HepG2 (cell line): ENCODE measurements around the gene ZBTB46. TPM values are rescaled to one million over a fixed set of nuclear protein-coding genes. Genes with fewer than 3 reads are reported as not detected.

Experiments used
- BRD4 ChIP-seq: sonication (generic); formaldehyde crosslinking; IDR thresholded peaks from 2 replicates; pipeline ENCODE4 v1.4.0; 2020; ENCODE audit warnings: missing genetic modification reagents
- GATAD2A ChIP-seq: IDR thresholded peaks from 2 replicates; pipeline ENCODE4 v1.6.1; 2016
- GRHL1 ChIP-seq: sonication (generic); formaldehyde crosslinking; conservative IDR thresholded peaks from 2 replicates; pipeline ENCODE4 v1.8.0; 2022; ENCODE audit warnings: missing genetic modification reagents
- HNRNPL ChIP-seq: fragments of 200-400 bp; formaldehyde crosslinking; IDR thresholded peaks from 2 replicates; pipeline ENCODE4 v1.6.1; 2017; ENCODE audit warnings: mild to moderate bottlenecking, low read depth, low read length
- KLF13 ChIP-seq: sonication (generic); formaldehyde crosslinking; IDR thresholded peaks from 2 replicates; pipeline ENCODE4 v1.4.0; 2020; ENCODE audit warnings: mild to moderate bottlenecking, missing genetic modification reagents
- MYC ChIP-seq: sonication (generic); formaldehyde crosslinking; IDR thresholded peaks from 2 replicates; pipeline ENCODE4 v1.9.0; 2021; ENCODE audit warnings: missing genetic modification reagents, borderline replicate concordance
- PAWR ChIP-seq: sonication (generic); formaldehyde crosslinking; IDR thresholded peaks from 2 replicates; pipeline ENCODE4 v1.4.0; 2020; ENCODE audit warnings: missing genetic modification reagents, mild to moderate bottlenecking, borderline replicate concordance
- SMAD1 ChIP-seq: sonication (generic); formaldehyde crosslinking; IDR thresholded peaks from 2 replicates; pipeline ENCODE4 v1.4.0; 2020; ENCODE audit warnings: missing genetic modification reagents, low read depth, mild to moderate bottlenecking, borderline replicate concordance
- SRSF4 ChIP-seq: fragments of 200-400 bp; formaldehyde crosslinking; IDR thresholded peaks from one replicate; pipeline ENCODE4 v1.6.1; 2018; ENCODE audit warnings: mild to moderate bottlenecking, low read depth, low read length, moderate library complexity; ENCODE audit not compliant: poor library complexity, severe bottlenecking
- SUZ12 ChIP-seq: fragments of 150-350 bp; IDR thresholded peaks from 2 replicates; pipeline ENCODE4 v1.6.1; 2014; ENCODE audit warnings: low read depth, low read length
- ZFP36L1 ChIP-seq: sonication (generic); formaldehyde crosslinking; IDR thresholded peaks from 2 replicates; pipeline ENCODE4 v1.8.0; 2022; ENCODE audit warnings: mild to moderate bottlenecking, missing genetic modification reagents, moderate library complexity
- ZFP41 ChIP-seq: sonication (generic); formaldehyde crosslinking; IDR thresholded peaks from 2 replicates; pipeline ENCODE4 v1.4.0; 2020; ENCODE audit warnings: mild to moderate bottlenecking, missing genetic modification reagents, borderline replicate concordance
- ZMYM2 ChIP-seq: sonication (generic); formaldehyde crosslinking; IDR thresholded peaks from 2 replicates; pipeline ENCODE4 v1.8.0; 2022; ENCODE audit warnings: mild to moderate bottlenecking, missing genetic modification reagents
- polyA plus RNA-seq, 8 experiments: library from polyadenylated mRNA; depleted of rRNA in 3 of 8; stranded (reverse) in 7 of 8; unstranded in 1 of 8; fragments of >200 nt; fragmentation: Illumina TruSeq in 4 of 8; extraction: Trizol in 4 of 8; gene quantifications; 2 replicates each; pipeline versions ENCODE4 v1.2.1 to v1.2.3, GENCODE V29; 2011 to 2016; ENCODE audit warnings: low read depth in 4 of 8, missing spikeins in 1 of 8, mixed read lengths in 1 of 8; ENCODE audit not compliant: insufficient read depth in 1 of 8
- total RNA-seq, 5 experiments: library from RNA; depleted of rRNA; stranded (reverse); fragments of >200 nt; fragmentation: Illumina TruSeq; extraction: Trizol; gene quantifications; 2 replicates each; pipeline ENCODE4 v1.2.3, GENCODE V29; 2016; ENCODE audit warnings: low read depth in 1 of 5
- TF ChIP-seq, protein P1 (sequence below): sonication (generic); formaldehyde crosslinking; IDR thresholded peaks from 2 replicates; pipeline ENCODE4 v1.9.0; 2021; ENCODE audit warnings: missing genetic modification reagents, borderline replicate concordance
- TF ChIP-seq, protein P2 (sequence below): sonication (generic); formaldehyde crosslinking; IDR thresholded peaks from 2 replicates; pipeline ENCODE4 v1.5.0; 2020; ENCODE audit warnings: missing genetic modification reagents
- TF ChIP-seq, protein P3 (sequence below): sonication (generic); formaldehyde crosslinking; IDR thresholded peaks from 2 replicates; pipeline ENCODE4 v1.4.0; 2020; ENCODE audit warnings: missing genetic modification reagents, mild to moderate bottlenecking, borderline replicate concordance
- TF ChIP-seq, protein P4 (sequence below): sonication (generic); formaldehyde crosslinking; IDR thresholded peaks from 2 replicates; pipeline ENCODE4 v1.9.0; 2021; ENCODE audit warnings: missing genetic modification reagents, borderline replicate concordance

The ZBTB46 gene
- total and polyA plus RNA-seq, 2 of the 13 experiments (the other 11 are each of a cell fraction or from before 2014, with no cell fraction given): 1.6 to 13.5 TPM

GRCh38 chr20:63858393-63859165 is 27.5 kb upstream of the ZBTB46 start (continued):
- TF ChIP-seq, protein P1, sequence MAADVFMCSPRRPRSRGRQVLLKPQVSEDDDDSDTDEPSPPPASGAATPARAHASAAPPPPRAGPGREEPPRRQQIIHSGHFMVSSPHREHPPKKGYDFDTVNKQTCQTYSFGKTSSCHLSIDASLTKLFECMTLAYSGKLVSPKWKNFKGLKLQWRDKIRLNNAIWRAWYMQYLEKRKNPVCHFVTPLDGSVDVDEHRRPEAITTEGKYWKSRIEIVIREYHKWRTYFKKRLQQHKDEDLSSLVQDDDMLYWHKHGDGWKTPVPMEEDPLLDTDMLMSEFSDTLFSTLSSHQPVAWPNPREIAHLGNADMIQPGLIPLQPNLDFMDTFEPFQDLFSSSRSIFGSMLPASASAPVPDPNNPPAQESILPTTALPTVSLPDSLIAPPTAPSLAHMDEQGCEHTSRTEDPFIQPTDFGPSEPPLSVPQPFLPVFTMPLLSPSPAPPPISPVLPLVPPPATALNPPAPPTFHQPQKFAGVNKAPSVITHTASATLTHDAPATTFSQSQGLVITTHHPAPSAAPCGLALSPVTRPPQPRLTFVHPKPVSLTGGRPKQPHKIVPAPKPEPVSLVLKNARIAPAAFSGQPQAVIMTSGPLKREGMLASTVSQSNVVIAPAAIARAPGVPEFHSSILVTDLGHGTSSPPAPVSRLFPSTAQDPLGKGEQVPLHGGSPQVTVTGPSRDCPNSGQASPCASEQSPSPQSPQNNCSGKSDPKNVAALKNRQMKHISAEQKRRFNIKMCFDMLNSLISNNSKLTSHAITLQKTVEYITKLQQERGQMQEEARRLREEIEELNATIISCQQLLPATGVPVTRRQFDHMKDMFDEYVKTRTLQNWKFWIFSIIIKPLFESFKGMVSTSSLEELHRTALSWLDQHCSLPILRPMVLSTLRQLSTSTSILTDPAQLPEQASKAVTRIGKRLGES: no peak
- TF ChIP-seq GATAD2A (CRISPR knock-in tag) (peak; percentile 45; the same call in 1 of the 2 replicates), PAWR (no peak), KLF13 (peak; percentile 52; the same call in 1 of the 2 replicates), BRD4 (CRISPR knock-in tag) (no peak; the same call in none of the 2 replicates), GRHL1 (CRISPR knock-in tag) (no peak), SRSF4 (no peak), HNRNPL (peak; percentile 88), ZMYM2 (peak; percentile 44; the same call in 1 of the 2 replicates), MYC (peak; percentile 75; the same call in 1 of the 2 replicates), SMAD1 (CRISPR knock-in tag) (peak; percentile 89; the same call in 1 of the 2 replicates), ZFP36L1 (CRISPR knock-in tag) (no peak), ZFP41 (CRISPR knock-in tag) (peak; percentile 80; the same call in 1 of the 2 replicates), SUZ12 (no peak)
- TF ChIP-seq, protein P2, sequence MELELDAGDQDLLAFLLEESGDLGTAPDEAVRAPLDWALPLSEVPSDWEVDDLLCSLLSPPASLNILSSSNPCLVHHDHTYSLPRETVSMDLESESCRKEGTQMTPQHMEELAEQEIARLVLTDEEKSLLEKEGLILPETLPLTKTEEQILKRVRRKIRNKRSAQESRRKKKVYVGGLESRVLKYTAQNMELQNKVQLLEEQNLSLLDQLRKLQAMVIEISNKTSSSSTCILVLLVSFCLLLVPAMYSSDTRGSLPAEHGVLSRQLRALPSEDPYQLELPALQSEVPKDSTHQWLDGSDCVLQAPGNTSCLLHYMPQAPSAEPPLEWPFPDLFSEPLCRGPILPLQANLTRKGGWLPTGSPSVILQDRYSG: no peak
- TF ChIP-seq, protein P3, sequence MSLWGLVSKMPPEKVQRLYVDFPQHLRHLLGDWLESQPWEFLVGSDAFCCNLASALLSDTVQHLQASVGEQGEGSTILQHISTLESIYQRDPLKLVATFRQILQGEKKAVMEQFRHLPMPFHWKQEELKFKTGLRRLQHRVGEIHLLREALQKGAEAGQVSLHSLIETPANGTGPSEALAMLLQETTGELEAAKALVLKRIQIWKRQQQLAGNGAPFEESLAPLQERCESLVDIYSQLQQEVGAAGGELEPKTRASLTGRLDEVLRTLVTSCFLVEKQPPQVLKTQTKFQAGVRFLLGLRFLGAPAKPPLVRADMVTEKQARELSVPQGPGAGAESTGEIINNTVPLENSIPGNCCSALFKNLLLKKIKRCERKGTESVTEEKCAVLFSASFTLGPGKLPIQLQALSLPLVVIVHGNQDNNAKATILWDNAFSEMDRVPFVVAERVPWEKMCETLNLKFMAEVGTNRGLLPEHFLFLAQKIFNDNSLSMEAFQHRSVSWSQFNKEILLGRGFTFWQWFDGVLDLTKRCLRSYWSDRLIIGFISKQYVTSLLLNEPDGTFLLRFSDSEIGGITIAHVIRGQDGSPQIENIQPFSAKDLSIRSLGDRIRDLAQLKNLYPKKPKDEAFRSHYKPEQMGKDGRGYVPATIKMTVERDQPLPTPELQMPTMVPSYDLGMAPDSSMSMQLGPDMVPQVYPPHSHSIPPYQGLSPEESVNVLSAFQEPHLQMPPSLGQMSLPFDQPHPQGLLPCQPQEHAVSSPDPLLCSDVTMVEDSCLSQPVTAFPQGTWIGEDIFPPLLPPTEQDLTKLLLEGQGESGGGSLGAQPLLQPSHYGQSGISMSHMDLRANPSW: no peak; the same call in 1 of the 2 replicates
- TF ChIP-seq, protein P4, sequence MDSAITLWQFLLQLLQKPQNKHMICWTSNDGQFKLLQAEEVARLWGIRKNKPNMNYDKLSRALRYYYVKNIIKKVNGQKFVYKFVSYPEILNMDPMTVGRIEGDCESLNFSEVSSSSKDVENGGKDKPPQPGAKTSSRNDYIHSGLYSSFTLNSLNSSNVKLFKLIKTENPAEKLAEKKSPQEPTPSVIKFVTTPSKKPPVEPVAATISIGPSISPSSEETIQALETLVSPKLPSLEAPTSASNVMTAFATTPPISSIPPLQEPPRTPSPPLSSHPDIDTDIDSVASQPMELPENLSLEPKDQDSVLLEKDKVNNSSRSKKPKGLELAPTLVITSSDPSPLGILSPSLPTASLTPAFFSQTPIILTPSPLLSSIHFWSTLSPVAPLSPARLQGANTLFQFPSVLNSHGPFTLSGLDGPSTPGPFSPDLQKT (CRISPR knock-in tag): no peak
